Dedifferentiated amniotic fluid mesenchymal stem cell (primary cell): ENCODE measurements around the gene RPTOR.
"Not testable (repeated sequence)": the region's sequence is repeated elsewhere in the genome, so short reads cannot be mapped to it uniquely, and the experiment has no call there.

Source experiments
- DNase-seq: peaks from one replicate; pipeline ENCODE4 v3.0.0-alpha.2; 2016; ENCODE audit errors: extremely low spot score

RPTOR gene

GRCh38 chr17:80762076-80762475 is 217.4 kb downstream of the RPTOR start:
- no peak for DNase-seq

- DNase-seq, result no peak
Measured at GRCh38 chr17:80763293-80763867, 218.7 kb downstream of the RPTOR start.

DNA sequence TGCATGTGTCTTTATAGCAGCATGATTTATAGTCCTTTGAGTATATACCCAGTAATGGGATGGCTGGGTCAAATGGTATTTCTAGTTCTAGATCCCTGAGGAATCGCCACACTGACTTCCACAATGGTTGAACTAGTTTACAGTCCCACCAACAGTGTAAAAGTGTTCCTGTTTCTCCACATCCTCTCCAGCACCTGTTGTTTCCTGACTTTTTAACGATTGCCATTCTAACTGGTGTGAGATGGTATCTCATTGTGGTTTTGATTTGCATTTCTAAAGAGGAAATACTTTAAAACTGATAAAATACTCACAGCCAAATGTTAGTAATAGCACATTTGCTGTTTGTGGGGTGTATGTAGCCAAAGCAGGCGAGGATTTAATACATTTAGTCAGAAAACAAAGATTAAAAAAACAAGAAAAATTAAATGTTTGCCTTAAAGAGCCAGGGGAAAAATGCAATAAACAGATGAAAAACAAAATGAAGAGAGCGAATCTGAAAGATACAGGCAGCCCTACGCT is 220.0 kb downstream of the RPTOR start:
- not testable (repeated sequence) for DNase-seq

DNA sequence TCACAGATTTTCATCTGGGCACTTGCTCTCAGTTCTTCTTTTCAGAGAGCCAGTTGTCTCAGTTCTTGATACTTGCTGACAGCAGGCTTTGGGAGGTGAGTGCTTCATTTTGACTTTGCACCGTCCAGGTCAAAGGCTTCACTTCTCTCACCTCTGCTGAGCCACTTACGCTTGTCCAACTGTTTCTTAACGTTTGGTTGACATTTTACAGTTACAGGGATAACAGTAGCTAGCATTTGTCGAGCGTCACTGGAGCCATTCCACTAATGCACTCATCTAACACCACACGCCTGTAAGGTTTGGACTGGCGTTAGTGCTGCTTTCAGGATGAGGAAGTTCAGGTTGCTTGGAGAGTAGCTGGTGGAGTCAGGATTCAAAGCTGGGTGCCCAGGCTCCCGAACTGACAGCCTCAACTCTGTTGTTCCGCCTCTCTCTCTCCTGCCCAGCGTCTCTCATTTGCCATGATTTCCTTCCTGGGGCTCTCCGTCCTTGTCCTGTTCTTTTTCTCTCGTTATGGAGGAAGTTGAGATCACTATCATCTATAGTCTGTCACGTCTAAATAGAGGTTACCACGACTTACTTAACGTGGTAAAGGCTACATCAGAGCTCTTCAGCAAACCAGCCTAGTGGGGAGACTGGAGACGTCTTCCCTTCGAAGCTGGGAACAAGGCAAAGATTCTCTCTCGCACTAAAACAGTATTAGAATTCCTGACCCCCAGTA is 220.8 kb downstream of the RPTOR start:
- no peak for DNase-seq

DNA sequence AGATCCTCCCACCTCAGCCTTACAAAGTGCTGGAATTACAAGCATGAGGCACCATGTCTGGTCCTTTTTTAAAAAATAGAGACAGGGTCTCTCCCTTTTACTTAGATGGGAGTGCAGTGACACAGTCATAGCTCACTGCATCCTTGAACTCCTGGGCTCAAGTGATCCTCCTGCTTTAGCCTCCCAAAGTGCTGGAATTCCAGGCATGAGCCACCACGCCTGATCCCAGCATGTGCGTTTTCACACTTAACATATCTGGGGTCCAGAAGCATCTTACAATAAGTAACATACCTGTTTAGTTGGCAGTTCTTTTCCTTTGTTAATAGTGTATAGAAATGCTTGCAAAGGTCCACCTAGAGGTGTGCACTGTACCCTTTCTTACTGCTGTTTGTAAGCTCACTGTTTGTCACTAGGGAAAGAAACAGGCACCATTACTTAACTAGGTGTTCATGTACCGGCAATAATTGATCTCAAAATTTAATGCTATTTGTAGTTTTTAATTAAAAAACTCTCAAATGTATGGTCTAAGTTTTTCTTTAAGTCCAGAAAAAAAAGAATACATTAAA is 221.7 kb downstream of the RPTOR start:
- no peak for DNase-seq

GRCh38 chr17:80768389-80768788 is 223.8 kb downstream of the RPTOR start:
- DNase-seq, result no peak

DNA sequence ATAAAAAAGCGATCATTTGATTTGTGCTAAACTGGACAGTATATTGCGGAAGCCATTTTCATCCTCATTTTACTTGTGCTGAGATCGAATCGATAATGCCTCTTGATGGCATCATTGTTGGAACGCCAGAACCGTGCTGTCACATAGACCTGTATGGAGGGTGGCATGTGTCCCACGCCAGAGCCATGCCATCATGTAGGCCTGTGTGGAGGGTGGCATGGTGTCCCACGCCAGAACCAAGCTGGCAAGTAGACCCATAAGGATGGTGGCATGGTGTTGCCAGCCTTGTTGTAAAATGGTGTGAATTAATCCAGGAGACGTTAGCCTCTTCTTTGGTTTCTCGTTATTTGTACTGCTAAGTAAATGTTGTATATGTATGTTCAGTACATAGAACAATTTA is 224.3 kb downstream of the RPTOR start:
- DNase-seq, result no peak

DNA sequence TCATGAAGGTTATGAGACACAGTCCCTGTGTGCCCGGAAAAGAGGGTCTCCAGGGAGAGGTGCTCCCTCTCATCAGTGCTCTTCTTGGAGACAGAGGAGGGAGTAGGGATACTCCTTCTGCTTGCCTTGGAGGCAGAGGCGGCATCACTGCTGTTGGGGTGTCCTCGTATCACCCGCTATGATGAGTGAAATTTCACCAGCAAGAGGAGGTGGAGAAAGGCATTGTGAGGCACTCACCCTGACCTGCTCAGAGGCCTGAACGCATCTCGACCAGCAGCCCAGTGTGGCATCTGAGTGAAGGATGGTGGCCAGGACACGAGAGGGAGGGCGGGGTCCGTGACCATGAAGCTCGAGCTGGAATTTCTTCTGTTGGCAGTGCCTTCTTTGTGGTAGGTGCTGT is 224.9 kb downstream of the RPTOR start:
- DNase-seq, result no peak

GRCh38 chr17:80769936-80770625 is 225.4 kb downstream of the RPTOR start:
- no peak for DNase-seq

GRCh38 chr17:80770881-80771611 is 226.4 kb downstream of the RPTOR start:
- no peak for DNase-seq

DNA sequence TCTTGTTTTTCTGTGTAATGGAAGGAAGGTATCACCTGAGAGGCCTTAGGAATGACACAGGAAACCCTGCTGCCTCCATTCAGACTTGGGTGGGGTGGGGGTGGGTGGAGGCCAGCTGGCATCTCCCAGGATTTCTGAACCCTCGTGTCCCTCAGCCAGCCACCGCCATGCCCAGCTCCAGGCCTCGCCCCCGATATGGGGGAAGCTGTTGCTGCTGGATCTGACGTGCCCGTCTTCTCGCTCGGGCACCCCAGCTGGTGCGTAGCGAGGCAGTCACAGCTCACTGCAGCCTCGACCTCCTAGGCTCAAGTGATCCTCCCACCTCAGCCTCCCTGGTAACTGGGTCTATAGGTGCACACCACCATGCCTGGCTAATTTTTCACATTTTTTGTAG is 227.0 kb downstream of the RPTOR start:
- no peak for DNase-seq

- no peak for DNase-seq
Measured at GRCh38 chr17:80772906-80773242, 228.2 kb downstream of the RPTOR start.

- no peak for DNase-seq
Measured at GRCh38 chr17:80773243-80773991, 228.8 kb downstream of the RPTOR start.

GRCh38 chr17:80774146-80774545 is 229.5 kb downstream of the RPTOR start:
- no peak for DNase-seq

GRCh38 chr17:80774643-80775281 is 230.1 kb downstream of the RPTOR start:
- DNase-seq, result no peak

- no peak for DNase-seq
Measured at GRCh38 chr17:80775863-80776262, 231.2 kb downstream of the RPTOR start.

GRCh38 chr17:80777274-80777673 is 232.6 kb downstream of the RPTOR start:
- DNase-seq, result no peak

DNA sequence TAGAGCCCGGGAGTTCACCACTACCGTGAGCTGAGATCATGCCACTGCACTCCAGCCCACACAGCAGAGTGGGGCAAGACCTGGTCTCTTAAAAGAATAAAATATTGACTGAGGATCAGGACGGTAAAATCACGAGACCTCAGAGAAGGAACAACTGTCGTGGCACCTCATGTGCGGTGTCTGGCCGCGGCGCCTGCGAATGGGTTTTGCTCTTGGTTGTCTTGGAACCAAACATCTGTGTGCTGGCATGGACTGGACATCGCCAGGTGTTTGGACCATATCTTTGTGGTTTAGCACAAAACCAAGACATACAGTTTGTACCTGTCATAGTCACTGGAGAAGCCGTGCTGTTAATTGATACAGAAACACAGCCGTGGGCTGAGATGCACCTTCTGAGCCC is 234.1 kb downstream of the RPTOR start:
- DNase-seq, result no peak

DNA sequence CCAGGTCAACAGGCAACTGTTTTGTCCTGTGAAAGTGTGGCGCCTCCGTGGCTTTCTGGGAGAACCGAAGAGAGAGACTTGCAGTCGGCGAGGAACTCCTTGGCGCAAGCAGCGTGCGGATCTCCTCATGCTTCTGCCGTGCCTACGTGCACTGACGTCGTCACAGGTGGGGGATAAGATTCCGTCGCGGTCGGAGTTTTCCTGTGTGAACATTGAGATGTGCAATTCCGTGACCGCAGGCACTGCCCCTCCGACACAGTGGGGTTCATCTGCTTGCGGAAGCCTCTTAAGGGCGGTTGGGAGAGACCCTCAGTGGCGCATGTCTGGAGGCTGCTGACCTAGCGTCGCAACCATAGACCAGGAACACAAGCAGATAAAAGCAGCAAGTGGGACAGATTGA is 234.7 kb downstream of the RPTOR start:
- no peak for DNase-seq

GRCh38 chr17:80779961-80780380 is 235.3 kb downstream of the RPTOR start:
- DNase-seq, result no peak
